ACHN (cell line): ENCODE results near the gene MYOD1.
A peak's percentile ranks its signal among the peaks of the same experiment; 100 is the strongest.

Experiments used
- DNase-seq: peaks from one replicate; pipeline ENCODE4 v3.0.0-alpha.2; 2015
- in situ Hi-C: cut with HindIII; loops from 2 replicates; pipeline ENCODE4 v1.10.0; 2017; ENCODE audit warnings: low sequenced_read_pairs, low pct_ligation_motif_present, low pct_unique_long_range_greater_than_20kb

The MYOD1 gene

DNA sequence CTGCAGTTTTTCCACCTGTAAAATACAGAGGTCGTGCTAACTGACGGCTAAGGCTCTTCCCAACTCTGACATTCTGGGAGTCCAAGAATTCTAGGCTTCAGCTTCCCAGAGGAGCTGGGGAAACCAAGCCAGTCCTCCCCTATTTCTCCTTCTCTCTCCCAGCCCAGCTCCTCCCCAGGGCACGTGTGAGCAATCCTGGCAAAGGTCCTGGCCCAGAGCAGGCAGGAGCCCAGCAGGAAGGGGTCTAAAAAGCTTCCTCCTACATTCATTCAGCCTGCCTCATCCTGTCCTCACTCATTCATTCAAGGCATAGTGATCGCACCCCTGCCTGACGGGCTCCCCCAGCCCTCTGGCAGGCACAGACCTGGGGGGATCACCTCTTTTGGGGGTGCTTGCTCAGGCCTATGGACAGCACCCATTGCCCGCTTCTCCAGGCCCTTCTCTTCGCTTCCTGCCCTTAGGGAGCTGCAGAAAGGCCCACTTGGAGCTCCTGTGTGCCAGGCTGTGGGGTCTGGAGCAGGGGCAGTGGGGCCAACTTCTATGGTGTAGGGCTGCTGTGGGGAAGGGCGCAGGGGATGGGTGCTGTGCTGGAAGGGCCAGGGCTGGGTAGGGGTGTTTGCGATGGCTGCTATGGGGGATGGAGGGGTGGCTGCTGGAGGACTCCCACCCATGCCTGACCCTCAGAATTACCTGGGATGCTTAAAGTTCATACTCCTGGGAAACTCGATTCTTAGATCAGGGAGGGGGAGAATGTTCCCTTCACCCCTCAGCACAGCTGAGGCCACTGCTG lies 25.0 kb downstream of the MYOD1 start:
- no peak for DNase-seq
- in situ Hi-C loops: no loop called here

DNA sequence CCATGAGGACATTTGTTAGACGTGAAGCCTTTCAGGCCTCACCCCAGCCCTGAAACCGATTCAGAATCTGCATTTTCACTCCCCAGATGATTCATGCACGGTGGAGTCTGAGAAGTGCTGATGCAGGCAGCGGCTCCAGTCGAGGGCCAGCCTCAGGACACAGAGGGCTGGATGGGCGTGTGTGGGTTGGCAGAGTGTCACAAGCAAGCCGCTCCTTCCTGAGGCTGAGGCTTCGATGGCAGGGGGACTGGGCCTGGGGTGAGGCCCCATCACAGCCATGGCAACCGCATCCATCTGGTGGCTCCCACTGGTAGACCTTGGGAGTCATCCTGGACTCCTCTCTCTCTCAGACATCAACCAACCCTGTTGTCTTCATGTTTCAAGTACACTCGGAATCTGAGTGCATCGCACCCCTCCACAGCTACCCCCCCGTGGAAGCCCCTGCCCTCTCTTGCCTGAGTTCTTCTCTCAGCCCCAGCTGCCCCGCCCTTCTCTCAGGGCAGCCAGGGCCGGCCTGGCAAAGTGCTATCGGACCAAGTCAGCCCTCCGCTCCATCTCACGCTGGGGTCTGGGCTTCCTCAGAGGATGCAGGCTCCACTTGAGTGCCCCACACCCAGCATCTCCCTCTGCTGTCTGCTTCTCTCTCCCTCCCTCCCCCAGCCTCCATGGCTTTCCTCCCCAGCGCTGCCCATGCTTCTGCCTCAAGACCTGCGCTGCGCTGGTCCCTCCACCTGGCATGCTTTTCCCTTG lies 25.8 kb downstream of the MYOD1 start:
- no peak for DNase-seq
- in situ Hi-C loops: no loop called here

DNA sequence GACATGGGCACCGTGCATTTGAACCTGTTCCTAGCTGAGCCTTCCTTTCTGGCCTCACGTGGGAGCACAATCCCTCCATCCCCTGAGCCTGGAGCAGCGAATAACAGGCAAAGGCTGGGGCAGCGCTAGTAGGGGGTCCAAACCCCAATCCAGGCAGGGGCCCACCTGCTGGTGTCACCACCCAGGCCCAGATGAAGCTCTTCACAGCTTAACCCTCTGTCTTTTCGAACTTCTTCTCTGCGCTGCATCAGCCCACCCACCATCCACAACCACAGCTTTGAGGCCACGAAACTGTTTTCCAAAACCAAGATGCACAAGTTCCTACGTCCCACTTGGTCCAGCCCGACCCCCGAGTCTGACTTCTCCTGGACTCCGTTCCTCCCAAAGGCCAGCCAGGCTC lies 26.7 kb downstream of the MYOD1 start:
- DNase-seq: no peak
- in situ Hi-C loops: no loop called here

DNA sequence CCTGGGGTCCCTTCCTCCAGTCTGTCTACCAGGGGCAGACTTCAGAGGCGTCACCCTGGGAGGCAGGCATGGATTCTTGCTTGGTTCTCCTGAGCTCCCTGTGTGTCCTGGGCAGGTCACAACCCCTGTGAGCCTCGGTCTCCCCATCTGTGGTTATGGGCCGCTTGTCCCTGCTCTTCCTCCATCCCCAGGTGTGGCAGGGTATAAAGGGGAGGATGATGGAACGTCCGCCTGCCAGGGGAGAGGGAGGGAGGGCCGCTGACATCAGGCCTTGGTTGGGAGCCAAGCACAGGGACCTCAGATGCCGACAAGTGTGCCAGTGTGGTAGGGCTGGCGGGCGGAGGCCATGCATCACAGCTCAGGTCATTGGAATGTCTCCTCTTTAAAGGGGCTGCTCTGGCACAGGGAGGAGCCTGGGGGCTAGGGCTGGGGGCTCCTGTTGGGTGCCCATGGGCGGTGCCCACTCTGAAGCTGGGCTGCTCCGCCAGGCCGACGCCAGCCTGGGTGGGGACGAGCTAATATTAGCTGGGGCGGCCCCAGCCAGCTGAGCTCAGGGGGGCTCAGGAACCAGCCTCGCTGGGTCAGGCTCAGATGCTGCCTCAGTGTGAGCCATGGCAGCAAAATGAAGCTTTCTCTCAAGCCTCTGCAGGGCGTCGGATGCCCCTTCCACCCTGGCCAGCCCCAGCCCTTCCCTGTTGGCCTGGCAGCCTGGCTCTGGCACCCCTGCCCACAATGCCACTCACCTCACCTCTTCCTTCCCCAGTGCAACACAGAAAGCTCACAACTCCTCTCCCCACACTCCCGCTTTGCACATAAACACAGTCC lies 28.0 kb downstream of the MYOD1 start:
- no peak for DNase-seq
- in situ Hi-C loops: no loop called here

DNA sequence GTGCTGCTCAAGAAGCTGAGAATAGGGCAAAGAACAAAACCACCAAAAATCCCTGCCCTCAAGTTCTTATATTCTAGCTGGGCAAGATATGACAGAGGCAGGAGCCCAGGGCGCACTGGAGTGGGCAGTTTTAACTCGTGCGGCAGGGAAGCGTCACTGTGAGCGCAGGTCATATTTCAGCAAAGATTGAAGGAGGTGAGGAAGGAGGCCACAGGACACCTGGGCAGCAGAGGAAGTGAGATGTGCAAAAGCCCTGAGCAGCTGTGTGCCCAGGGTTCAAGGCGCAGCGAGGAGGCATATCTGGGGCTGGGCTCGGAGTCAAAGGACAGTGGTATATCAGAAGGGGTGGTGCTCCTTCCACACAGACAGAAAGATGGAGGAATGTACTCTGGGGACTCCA lies 28.7 kb downstream of the MYOD1 start:
- DNase-seq: no peak
- in situ Hi-C loops: no loop called here

DNA sequence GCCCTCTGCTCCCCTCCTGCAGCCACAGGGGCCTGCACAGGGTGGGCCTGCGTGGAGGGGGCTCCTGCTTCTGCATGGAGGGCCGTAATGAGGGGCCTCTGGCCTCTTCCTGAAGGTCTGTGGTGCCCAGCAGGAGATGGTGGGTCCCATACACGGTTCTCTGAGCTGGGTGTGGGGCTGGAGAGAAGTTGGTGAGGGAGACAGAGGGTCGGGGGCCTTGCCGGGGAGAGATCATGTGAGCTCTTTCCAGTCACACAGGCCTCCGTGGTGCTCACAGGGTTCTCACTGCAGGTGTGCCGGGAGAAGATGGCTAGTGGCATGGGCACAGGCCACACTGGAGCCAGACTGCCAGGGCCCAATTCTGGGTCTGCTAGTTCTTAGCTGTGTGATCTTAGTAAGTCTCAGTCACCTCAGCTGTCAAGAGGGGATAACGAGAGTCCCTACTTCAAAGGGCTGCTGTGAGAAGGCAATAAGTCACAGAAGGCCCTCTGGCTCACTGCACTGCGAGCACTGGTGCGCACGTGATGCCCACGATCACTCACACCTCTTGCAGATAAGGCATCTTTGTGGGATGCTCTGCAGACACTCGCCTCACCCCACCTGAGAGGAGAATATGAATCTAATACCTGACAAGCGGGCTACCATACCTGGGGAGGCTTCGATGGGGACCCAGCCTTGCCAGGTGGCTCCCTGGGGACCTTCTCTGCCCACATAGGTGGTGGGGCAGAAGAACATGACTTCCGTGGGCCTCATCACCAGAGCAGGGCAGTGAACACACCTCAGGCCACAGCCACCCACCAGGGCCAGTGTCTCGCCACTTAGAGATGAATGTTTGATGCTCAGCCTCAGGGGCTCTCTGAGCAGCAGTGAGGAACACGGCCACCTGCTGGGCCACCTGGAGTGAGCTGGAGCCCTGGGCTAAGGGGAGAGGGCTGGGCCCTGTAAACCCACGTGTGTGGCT lies 29.7 kb downstream of the MYOD1 start:
- in situ Hi-C loops: no loop called here
- no peak for DNase-seq

DNA sequence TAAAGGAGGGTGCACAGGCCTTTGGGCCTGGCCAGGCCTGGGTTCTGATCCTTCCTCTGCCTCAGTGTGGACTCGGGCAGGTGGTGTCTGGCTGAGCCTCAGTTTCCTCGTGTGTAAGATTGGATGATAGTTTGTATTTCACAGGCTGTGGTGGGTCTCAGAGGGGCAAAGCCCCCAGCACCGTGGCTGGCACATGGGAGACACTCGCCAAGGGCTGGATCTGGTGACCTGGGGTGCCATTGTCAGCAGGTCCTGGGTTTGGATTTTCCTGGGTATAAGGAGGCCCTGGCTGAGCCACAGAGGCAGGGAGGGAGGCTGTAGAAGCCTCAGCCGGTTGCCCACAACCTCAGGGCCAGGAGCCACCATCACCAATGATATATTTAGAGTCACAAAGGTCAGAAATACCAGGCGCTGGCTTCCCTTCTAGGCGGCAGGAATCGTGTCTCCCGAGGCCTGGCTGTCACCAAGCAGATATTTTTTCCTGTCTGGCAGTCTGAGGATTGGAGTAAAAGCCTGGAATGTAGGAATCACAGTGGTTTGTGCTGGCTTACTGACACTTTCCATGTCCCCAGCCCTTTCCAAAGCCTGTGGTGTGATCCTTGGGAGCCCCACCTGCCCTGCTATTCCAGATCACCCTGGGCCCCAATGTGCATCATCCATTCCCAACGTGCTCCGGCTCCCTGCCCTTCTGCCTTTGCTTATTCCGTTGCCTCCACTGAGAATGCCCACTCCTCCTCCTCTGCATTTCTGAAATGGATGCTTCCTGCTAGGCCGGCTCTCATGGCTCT lies 30.8 kb downstream of the MYOD1 start:
- in situ Hi-C loops: no loop called here

DNA sequence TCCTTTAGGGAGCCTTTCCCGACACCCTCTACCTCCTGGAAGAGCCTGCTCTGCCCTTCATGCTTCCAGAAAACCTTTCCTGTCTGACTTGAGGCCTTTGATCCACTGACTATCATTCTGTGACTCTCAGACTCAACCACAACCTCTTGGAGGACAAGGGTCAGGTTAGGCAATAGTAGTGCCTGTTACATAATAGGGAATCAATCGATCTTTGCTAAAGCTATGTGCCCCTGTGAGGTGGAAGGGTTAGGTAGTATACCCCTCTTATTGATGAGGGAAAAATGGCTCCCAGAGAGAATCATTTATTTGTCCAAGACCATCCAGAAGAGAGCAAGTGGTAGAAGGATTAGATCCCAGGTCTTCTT lies 31.4 kb downstream of the MYOD1 start:
- DNase-seq: no peak
- in situ Hi-C loops: no loop called here

More for the DNA sequence above, 30.8 kb downstream of the MYOD1 start:
- no peak for DNase-seq

DNA sequence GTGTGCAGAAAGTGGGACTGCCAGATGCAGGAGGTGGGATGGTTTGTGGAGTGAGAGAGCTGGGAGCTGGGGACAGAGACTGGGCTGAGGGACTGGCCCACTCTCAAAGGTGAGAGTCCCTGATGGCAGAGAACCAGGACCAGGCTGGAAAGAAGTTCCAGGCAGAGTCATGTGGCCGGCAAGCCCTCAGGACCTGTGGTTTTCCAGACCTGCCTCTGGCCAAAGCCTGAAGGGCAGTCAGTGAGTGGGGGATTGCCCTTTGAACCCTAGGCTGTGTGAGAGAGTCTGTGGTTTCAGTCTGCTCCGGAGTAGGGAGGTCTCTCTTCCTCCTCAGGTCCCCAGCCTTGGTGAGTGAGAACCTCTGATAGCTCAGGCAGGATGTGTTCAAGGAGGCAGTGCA lies 32.2 kb downstream of the MYOD1 start:
- no peak for DNase-seq
- in situ Hi-C loops: no loop called here

DNA sequence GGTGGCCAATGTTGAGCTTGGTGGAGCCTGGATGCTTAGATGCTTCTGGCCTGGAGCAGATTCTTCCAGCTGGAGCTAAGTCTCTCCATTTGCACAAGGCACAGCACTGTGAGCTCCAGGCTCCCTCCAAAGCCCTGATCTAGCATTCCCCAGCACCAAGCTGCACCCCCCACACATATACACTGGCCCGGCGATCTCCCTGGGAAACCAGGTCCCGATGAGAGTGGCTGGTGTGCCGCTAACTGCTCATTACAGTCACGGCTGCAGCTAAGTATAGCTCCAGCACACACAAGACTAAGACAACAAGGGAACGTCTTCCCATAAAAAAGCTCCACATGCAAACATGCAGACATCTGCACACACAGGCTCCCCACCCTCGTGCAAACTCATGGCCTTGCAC lies 32.8 kb downstream of the MYOD1 start:
- in situ Hi-C loops: no loop called here
- no peak for DNase-seq

DNA sequence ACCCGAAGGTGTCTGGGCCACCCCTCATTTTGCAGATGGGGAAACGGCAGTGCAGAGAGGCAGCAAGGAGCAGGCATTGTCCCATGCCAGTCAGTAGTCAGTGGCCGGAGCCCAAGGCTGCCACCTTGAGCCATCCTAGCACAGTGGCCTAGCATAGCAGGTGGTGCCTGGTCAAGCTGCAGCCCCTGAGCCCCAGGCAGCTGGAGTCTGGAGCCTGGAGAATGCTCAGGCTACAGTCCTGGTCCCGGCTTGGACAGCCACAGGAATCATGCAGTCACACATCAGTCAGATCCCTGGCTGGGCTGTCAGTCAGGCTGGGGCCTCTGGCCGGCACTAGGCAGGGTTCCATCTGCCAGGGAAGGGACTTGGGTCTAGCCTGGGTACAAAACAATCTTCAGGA lies 33.8 kb downstream of the MYOD1 start:
- in situ Hi-C loops: no loop called here
- DNase-seq: no peak

DNA sequence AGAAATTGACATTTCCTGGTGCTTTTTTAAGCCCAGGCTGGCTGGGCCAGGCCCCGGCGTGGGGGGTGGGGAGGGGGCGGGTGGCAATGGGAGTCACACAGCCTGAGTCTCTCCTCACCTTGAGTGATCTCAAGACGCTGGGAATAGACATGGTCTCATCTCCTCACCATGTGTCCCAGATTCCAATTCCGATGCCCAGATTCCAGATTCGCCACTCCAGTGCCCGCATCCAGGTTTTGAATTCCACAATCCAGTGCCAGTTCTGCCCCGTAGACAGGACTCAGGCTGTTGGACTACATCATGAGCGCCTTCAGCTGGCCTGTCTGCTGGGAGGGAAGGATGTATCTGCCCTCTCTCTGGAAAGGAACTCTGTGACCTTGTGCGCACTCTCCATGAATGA lies 34.3 kb downstream of the MYOD1 start:
- in situ Hi-C loops: no loop called here
- no peak for DNase-seq

DNA sequence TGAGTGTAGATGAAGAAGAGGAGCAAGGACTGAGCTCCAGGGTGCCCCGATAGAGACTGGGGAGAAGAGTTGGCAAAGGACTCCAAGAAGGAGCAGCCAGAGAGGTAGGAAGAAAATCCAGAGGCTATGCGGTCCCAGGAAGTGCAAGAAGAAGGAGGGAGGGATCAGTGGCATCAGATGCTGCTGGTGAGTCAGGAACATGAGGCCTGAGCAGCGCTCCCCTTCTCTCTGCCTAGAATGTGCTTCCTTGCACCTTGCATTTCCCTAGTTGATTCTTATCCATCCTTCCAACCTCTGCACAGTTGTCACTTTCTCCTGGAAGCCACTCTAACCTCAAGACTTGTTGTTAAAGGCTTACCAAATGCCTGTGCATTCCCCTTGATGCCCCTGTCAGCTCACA lies 36.5 kb downstream of the MYOD1 start:
- in situ Hi-C loops: no loop called here
- DNase-seq: no peak

DNA sequence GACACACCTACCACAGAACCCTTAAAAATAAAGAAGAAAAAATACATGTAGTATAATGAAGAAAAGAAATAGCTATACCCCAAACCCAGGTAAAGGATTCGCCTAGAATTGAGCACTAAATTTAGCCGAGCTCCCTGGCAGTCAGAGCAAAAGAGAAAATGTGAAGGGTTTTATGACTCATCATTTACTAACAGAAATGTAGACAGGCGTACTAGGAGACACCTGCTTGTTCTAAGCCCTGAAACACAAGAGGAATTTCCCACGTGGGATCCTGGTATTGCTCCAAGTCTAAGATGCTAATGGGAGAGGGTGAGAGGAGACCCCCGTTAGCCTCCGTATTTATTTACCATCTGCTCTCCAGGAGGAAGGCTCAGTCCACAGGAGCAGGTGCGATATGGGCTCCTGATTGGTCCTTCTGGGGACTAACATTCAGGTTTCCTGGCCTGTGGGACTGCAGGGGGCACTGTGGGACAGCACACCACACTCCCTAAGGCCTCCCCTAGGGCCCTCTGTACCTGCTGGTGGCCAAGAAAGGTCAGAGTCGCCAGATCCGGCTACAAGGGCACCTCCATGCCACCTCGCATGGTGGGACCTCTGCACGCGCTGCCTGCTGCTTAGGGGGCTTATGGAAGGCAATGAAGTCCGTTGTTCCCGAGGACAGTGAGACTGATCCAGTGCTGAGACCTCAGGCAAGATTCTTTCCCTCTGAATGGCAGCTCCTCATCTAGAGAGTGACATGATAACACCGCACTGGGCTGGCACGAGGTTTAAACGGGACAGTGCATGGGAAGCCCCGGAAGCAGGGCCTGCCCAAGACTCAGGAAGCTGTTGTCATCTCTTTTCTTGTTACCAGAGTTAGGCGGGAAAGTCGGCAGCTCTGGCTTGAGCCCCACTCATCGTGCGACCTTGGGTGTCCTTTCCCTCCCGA lies 41.0 kb downstream of the MYOD1 start:
- in situ Hi-C loops: no loop called here
- peak; percentile 38 for DNase-seq

DNA sequence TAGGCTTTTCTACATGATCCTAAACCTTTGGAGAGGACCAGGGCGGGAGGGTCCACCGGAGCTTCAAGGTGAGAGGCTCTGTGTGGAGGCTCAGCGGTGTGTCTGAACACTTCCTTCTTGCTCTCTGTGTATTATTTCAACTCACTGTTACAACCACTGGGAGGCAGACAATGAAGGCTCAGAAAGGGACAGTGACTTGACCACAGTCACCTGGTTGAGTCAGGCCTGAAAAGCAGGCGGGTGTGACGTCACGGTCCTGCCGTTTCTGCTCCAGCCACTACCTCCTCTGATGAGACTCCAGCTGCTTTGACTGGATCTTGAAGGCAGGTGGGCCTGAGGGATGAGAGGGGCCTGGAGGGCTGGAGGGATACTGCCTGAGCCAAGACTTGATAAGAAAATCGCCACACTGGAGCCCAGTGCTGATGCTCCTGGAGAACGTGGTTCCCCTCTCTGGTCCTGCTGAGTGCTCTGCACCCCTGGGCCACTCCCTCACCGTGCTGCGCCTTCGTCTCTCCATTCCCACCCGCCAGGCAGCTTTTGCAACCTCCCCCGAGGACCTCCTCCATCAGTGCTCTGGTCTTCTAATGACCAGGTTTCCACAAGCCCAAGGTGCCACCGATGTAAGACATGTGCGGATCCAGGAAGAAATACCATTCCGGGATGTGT lies 43.1 kb downstream of the MYOD1 start:
- DNase-seq: no peak
- in situ Hi-C loops: no loop called here

DNA sequence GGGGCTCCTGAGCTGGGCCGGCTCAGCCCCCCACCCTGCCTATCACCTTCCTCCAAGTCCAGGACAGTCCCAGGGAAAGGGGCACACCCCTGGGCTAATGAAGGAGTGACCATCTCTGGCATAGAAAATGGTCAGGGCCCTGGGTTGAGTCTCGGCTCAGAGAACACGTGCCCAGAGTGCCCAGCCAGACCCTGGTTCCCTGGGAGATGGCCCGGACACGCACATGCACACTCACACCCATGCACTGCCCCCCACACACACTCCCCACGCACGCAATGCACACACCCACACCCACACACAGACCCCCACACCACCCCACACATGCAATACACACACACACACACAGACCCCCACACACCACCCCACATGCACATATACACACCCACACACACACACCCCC lies 43.9 kb downstream of the MYOD1 start:
- DNase-seq: no peak
- in situ Hi-C loops: no loop called here
